Fibroblast of skin of left quadriceps (primary cell): ENCODE results near the gene LAMB1.

ENCODE experiments used
- DNase-seq, 2 experiments: peaks; one replicate each; pipeline ENCODE4 v3.0.0-alpha.2; 2013; ENCODE audit warnings: low read depth in 2 of 2

Gene LAMB1

DNA sequence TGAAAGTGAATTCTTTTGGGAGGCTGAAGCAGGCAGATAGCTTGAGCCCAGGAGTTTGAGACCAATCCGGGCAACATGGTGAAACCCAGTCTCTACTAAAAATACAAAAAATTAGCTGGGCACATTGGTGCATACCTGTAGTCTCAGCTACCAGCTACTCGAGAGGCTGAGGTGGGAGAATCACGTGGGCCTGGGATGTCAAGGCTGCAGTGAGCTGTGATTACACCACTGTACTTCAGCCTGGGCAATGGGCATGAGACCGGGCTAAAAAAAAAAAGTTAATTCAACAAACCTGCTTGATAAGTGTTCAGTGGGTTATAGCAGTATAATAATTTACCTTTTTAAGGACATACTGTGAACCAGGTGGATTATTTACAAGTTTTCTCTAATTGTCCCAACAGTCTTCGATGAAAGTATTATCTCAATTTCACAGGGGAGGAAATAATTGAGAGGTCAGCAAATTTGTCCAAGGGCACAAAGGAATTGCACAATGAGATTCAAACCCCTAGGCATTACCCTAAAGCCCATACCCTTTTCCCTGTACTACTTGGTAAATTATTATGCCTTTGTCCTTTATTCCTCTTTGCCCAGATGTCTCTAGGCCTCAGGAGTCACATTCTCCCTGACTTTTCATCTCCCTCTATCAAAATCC, 125.1 kb downstream of the LAMB1 start:
- no peak for DNase-seq

DNA sequence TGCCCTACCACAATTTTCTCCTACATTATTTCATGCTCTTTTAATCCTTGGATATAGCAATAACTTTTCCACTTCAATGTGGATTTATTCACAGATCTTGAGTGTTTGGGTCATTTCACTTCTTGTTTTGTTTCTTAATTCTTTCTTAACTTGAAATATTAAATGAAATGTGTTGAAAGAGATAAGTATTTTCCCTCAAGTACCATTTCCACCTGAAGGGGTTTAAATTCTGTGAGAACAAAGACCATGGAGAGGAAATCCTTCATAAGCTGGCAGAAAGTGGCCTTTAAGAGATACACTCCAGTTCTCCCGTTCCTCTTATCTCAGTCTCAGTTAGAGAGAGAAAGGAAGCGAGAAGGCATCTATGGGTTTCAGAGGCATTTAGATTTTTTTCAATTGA, 126.0 kb downstream of the LAMB1 start:
- DNase-seq: no peak

DNA sequence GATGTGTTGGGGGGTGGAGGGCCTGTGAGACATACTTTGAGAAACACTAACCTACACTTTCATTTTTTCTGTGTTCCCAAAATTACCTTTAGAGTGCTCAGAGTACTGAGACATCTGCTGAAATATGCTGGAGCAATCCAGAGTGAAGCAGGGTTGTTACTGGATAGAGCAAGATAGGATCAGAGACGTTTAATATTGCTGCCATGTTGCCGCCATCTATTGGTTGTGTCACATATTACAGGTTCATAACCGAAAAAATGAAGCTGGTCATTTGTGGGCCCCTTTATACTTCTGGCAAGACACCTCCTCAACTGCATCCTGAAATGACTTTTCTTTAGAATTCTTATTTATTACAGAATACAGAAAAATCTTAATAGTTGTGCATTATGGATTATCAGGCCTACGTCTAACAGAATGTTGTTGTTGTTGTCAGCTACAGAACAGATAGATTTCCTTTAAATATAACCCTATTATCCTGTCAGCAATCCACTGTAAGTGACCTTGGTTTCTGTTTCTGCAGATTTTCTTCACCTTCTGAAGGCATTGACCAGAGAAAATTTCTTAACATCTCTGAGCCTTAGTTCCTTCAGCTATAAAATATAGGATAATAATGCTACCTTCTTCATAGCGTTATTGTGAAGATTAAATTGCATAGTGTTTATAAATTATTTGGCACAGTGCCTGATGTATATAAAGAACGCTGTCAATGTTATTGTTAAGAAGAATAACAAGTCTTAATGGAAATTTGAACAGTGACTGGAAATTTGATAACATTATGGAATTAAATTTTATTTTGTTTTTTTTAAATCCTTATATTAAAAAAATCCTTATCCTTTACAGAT, 128.1 kb downstream of the LAMB1 start:
- no peak for DNase-seq

DNA sequence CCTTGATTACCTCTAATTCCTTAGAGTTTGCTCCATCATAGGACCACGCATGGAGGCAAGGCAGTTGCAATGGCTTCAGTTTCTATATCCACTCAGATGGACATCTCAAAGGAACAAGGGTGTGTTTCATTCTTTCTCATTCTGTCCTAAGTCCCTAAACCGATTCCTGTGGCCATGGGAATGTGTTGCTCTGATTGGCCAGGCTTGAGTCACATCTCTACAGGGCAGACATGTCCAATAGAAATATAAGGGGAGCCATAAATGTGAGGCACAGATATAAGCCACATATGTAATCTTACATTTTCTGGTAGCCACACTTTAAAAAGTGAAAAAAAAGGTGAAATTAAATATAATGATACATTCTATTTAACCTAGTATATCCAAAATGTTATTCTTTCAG, 128.8 kb downstream of the LAMB1 start:
- no peak for DNase-seq
